HUES64 (cell line): ENCODE data around the gene SLC25A39.

ENCODE experiments used
- H3K27ac ChIP-seq: 2 replicates; pipeline ENCODE4 v1.7.0; 2013; ENCODE audit warnings: low read depth, low read length, inconsistent platforms
- H3K27me3 ChIP-seq: 2 replicates; pipeline ENCODE4 v1.6.1; 2013; ENCODE audit warnings: mild to moderate bottlenecking, low read length; ENCODE audit not compliant: insufficient read depth
- H3K36me3 ChIP-seq: 2 replicates; pipeline ENCODE4 v1.6.1; 2013; ENCODE audit warnings: mild to moderate bottlenecking, low read length; ENCODE audit not compliant: insufficient read depth
- H3K4me1 ChIP-seq: 2 replicates; pipeline ENCODE4 v1.6.1; 2013; ENCODE audit warnings: mild to moderate bottlenecking, low read length, moderate library complexity; ENCODE audit not compliant: insufficient read depth
- H3K4me3 ChIP-seq: 2 replicates; pipeline ENCODE4 v1.5.1; 2013; ENCODE audit warnings: mild to moderate bottlenecking, low read length, moderate library complexity
- H3K9ac ChIP-seq: 2 replicates; pipeline ENCODE4 v1.6.1; 2013; ENCODE audit warnings: mild to moderate bottlenecking, low read depth, low read length
- H3K9me3 ChIP-seq: 2 replicates; pipeline ENCODE4 v1.6.1; 2013; ENCODE audit warnings: low read depth, low read length; ENCODE audit not compliant: insufficient read depth
- WGBS: fragments of 150-250, 120-280 bp; methylation state at CpG from one replicate; pipeline ENCODE4 v1.1.7; 2013; ENCODE audit warnings: missing lambda C conversion rate; 5-methylcytosine and 5-hydroxymethylcytosine counted together

SLC25A39 gene

DNA sequence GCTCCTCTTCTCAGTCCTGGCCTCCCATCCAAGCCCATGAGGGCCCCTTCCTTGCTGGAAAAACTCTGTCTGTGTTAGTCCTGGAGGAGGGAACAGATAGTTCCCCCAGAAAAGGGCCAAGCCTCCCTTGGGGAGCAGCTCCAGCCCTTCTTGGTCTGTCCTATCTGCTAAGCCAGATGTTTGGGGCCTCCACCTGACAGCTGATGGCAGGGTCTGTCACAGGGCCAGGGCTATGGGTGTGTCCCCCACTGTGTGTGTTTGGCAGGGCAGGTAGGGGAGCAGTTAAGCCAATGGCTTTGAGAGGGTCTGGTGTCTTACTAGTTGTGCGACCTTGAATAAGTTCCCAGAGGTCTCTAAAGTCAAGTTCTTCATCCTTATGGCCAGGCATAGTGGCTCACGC is 43.1 kb downstream of the SLC25A39 start:
- H3K4me1 ChIP-seq, result peaks cover 12% of the 10 kb centered on the region
- H3K27me3 ChIP-seq, result no peaks in the 10 kb centered on the region
- H3K9me3 ChIP-seq, result no peaks in the 10 kb centered on the region
- WGBS, result 91% methylated on average over 2 of the region's 2 CpGs
- H3K36me3 ChIP-seq, result no peaks in the 10 kb centered on the region
- no peak overlapping the region for H3K27ac ChIP-seq
- H3K9ac ChIP-seq, result no peak overlapping the region
- H3K4me3 ChIP-seq, result no peak overlapping the region

DNA sequence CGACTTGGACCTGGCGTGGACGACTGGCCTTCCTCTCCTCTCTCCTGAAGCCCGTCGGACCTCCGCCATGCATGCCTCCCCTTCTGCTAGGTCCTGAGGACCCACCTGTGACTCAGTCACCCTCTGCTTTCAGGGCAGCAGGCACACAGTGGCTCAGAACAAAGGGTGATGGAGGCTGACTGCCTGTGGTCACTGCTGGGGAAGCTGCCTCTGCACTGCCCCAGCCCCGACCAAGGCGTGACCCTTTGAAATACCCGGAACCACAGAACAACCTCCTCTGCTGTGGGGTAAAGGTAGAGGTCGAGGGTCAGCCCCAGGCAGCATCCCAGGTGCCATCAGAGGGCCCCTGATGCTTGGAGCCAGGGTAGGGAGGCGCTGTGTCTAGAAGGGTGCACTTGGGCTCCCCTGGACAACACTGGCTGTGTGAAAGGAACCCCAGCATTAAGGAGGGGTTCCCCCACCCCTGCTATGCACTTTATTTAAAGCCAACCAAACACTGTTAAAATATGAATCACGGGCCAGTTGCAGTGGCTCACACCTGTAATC is 44.2 kb downstream of the SLC25A39 start:
- WGBS, result 86% methylated on average over 12 of the region's 12 CpGs
- H3K4me3 ChIP-seq, result no peak overlapping the region
- no peaks in the 10 kb centered on the region for H3K36me3 ChIP-seq
- no peak overlapping the region for H3K9ac ChIP-seq
- H3K27ac ChIP-seq, result no peak overlapping the region
- H3K9me3 ChIP-seq, result no peaks in the 10 kb centered on the region
- H3K4me1 ChIP-seq, result peaks cover 12% of the 10 kb centered on the region
- no peaks in the 10 kb centered on the region for H3K27me3 ChIP-seq

DNA sequence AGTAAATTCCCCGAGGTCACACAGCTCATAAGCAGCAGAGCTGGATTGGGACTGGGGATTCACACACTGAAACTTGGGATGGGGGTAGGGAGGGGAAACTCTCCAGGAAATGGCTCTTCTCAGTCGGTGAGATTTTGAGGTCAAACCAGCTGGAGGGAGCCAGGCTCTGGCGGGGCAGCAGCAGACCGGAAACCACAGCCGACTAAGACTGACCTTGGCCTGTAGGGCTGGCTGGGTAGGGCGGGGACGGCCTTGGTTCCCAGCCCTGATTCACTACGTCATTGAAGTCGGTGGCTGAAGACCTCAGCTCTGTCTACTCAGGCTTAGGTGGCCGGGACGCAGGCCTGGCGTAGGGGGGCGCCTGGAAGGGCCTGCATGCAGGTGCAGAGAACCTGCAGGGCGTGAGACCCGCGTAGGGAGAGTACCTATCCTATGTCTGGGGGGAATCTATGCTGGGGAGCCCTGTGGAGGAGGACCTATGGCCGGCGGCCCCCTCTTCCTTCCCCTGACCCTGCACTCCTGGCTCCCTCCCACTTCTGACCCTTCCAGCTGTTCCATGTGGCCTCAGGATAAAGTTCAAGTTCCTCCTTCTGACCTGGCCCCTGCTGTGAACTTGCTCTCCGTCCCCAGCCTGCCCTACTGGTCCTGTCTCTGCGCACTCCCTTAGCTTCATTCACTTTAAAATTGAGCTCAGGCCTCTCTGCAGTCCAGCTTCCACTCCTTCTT is 44.8 kb downstream of the SLC25A39 start:
- H3K27me3 ChIP-seq, result no peaks in the 10 kb centered on the region
- WGBS, result 35% methylated on average over 20 of the region's 20 CpGs
- H3K27ac ChIP-seq, result peak overlapping the region; percentile 20; the same call in 1 of the 2 replicates
- no peak overlapping the region for H3K4me3 ChIP-seq
- no peaks in the 10 kb centered on the region for H3K9me3 ChIP-seq
- no peak overlapping the region for H3K9ac ChIP-seq
- peaks cover 12% of the 10 kb centered on the region for H3K4me1 ChIP-seq
- H3K36me3 ChIP-seq, result no peaks in the 10 kb centered on the region

DNA sequence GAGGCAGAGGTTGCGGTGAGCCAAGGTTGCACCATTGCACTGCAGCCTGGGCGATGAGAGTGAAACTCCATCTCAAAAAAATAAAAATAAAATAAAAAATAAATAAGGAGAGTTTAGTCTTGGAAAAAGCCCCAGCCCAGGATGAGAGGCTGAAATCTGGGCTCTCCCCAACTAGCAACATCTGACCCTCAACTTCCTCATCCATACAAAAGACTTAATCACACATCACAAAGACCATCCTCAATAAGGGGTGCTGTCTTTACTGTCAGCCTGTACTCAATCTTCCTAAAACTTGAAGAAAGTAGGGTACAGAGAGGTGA is 45.3 kb downstream of the SLC25A39 start:
- Histone ChIP-seq H3K4me1 (peaks cover 12% of the 10 kb centered on the region), H3K27me3 (no peaks in the 10 kb centered on the region), H3K27ac (peak overlapping the region; percentile 20; the same call in 1 of the 2 replicates), H3K9ac (no peak overlapping the region), H3K4me3 (no peak overlapping the region), H3K9me3 (no peaks in the 10 kb centered on the region), H3K36me3 (no peaks in the 10 kb centered on the region)
- WGBS, result 100% methylated on average over 1 of the region's 2 CpGs

DNA sequence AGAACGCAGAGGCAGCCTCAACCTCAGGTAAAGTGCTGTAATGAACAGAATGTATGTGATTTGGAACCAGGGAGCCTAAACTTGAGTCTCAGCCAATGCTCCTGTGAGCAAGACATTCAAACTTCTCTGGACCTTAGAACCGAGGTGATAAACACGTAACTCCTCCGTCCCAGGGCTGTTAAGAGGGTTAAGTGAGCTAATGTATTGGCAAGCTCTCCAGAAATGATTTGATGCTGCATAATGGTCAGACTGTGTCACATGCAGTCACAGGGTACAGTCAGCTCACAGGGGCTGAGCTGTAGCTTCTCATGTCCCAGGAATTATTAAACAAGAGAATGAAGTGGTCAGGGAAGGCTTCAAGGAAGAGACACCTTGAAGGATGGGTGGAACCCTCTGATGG is 46.6 kb downstream of the SLC25A39 start:
- Histone ChIP-seq H3K9ac (no peak overlapping the region), H3K36me3 (no peaks in the 10 kb centered on the region), H3K27me3 (no peaks in the 10 kb centered on the region), H3K4me1 (peaks cover 18% of the 10 kb centered on the region), H3K4me3 (no peak overlapping the region), H3K9me3 (no peaks in the 10 kb centered on the region), H3K27ac (no peak overlapping the region)
- 95% methylated on average over 4 of the region's 4 CpGs for WGBS

DNA sequence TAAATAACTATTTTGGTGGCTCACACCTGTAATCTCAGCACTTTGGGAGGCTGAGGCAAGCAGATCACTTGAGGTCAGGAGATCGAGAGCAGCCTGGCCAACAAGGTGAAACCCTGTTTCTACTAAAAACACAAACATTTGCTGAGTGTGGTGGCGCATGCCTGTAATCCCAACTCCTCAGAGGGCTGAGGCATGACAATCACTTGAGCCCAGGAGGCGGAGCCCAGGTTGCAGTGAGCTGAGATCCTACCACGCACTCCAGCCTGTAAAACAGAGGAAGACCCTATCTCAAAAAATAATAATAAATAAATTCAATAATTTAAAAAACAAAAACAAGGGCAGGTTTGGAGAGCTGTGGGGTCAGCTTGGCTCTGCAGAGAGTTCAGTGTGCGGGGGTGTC is 51.0 kb downstream of the SLC25A39 start:
- Histone ChIP-seq H3K9ac (no peak overlapping the region), H3K27ac (no peak overlapping the region), H3K4me3 (no peak overlapping the region), H3K9me3 (no peaks in the 10 kb centered on the region), H3K4me1 (peaks cover 5% of the 10 kb centered on the region; the same call in 1 of the 2 replicates), H3K27me3 (no peaks in the 10 kb centered on the region), H3K36me3 (no peaks in the 10 kb centered on the region)
- 62% methylated on average over 4 of the region's 5 CpGs for WGBS

DNA sequence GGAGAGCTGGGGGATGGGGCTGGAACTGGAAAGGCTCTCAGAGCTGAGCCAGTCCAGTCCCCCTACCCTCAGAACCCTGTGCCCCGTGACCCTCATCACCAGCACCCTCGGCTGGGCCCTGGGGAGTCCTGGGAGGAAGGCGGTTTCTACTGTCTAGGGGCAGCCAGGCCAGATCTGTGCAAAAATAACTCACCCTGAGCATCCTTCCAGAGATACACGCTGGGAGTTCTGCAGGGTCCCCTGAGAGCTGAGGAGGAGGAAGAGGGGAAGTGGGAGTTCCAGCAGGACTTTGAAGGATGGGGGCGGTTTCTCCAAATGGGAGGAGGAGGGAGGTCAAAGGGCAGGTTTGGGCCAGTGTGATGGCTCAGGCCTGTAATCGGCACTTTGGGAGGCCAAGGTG is 51.7 kb downstream of the SLC25A39 start:
- no peak overlapping the region for H3K9ac ChIP-seq
- 85% methylated on average over 6 of the region's 6 CpGs for WGBS
- no peaks in the 10 kb centered on the region for H3K36me3 ChIP-seq
- no peak overlapping the region for H3K4me3 ChIP-seq
- no peaks in the 10 kb centered on the region for H3K9me3 ChIP-seq
- no peaks in the 10 kb centered on the region for H3K27me3 ChIP-seq
- peaks cover 5% of the 10 kb centered on the region; the same call in 1 of the 2 replicates for H3K4me1 ChIP-seq
- no peak overlapping the region for H3K27ac ChIP-seq

DNA sequence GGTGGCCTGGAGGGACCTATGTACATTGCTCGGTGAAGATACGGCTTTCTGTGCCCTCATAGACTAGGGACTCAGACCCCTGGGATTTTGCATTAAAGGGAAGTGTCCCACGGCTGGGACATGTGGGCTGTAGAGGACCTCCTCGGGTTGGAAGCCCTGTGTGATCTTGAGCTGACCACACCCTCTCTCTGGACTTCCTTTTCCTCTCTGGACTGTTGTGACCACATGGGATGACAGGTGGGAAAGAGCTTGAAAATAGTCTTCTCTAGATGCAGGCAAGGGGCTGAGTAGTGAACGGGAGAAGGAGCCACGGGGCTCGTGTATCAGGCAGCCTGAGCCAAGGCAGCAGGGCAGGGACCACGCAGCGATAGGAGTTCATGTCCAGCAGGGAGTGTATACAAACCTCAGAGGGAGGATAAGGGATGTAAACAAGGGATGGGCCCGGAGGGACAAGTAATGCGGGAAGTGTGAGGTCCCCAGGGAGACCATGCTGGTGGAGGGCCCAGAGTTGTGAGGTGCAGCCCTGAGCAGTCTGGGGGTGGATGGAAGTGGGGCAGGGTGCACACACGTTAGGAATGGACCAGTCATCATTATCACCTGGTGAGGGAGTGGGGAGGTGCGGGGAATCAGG is 52.2 kb downstream of the SLC25A39 start:
- H3K27me3 ChIP-seq, result no peaks in the 10 kb centered on the region
- no peak overlapping the region for H3K27ac ChIP-seq
- no peaks in the 10 kb centered on the region for H3K9me3 ChIP-seq
- no peak overlapping the region for H3K9ac ChIP-seq
- no peak overlapping the region for H3K4me3 ChIP-seq
- H3K36me3 ChIP-seq, result no peaks in the 10 kb centered on the region
- WGBS, result 77% methylated on average over 13 of the region's 13 CpGs
- H3K4me1 ChIP-seq, result peaks cover 5% of the 10 kb centered on the region; the same call in 1 of the 2 replicates
